CD4-positive, alpha-beta T cell treated with Interleukin-15 for 1 hour (primary cell): ENCODE results near the gene GSC.
"Not testable (repeated sequence)": the region's sequence is repeated elsewhere in the genome, so short reads cannot be mapped to it uniquely, and the experiment has no call there.

ENCODE experiments used
- DNase-seq: peaks from one replicate; pipeline ENCODE4 v3.0.0-alpha.2; 2020

GSC gene

GRCh38 chr14:94738097-94738496 lies 31.8 kb downstream of the GSC start:
- no peak for DNase-seq

DNA sequence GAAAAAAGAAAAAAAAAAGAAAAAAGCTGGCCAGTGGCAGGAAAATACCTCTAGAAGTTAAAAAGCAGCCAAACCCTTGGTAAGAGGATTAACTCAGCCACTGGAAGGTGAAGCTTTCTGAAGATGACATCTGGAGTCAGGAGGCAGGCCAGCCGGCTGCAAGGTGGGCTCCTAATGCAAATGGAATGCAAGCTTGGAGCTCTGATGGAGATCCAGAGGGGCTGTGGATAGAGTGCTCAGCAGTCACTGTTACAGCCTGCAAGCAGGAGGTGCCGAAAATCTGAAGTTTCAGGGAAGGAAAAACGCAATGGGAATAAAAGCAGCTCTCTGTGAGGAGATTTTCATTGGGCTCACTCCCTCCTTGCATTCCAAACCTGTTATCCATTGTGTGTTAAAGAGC lies 41.0 kb downstream of the GSC start:
- DNase-seq = no peak

- not testable (repeated sequence) for DNase-seq
Observed at GRCh38 chr14:94728440-94728839, 41.5 kb downstream of the GSC start.

GRCh38 chr14:94726649-94727048 lies 43.3 kb downstream of the GSC start:
- DNase-seq = not testable (repeated sequence)

DNA sequence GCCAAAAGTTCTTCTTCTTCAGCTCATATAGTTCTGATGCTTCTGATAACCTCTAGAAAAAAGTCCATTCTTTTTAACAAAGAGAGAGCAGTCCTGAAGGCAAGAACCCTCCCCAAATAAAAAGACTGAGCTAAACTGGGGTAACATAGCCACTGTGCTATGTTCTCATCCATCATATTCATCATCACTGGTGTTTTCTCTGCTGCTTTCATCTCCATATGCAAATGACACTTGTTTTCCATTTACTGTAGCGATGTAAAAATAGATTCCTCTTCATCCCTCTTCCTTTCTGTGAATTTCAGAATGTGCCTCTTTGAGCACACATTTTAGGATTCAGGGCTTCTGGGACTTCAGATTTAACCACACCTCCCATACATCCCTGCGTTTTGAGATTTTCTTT lies 44.9 kb downstream of the GSC start:
- DNase-seq = no peak

DNA sequence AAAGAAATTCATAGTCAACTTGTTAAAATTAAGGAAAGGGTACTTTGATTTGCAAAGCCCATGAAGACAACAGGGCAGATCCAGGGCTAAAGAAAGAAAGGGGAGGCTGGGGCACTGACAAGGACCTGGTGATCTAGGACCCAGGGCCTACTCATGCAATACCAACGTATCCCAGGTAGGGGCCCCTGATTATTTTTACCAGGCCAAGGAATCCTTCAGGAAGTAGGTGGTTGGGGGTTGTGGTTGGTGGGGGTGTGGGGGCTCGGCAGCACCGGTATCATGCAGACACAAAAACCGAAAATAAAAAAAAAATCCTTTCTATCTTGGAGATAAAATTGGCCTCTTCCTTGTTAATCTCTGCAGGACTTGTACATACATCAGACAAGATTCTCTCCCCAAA lies 47.5 kb downstream of the GSC start:
- no peak for DNase-seq
